Panc1 (cell line): Measurements from ENCODE around the gene ACLY. TPM values are rescaled to one million over a fixed set of nuclear protein-coding genes. Genes with fewer than 3 reads are reported as not detected.

Experiments used
- ATAC-seq: fragments of 200-7000 bp; cut with Tn5 transposase; 2 replicates; pipeline ENCODE4 v1.9.1; 2020; ENCODE audit warnings: mild to moderate bottlenecking, moderate library complexity
- BruUV-seq: library from RNA; stranded (reverse); fragments of 400-500 nt; replicated peaks from 2 replicates; lab custom pipeline; 2021; lab: Mats Ljungman, UMichigan
- CTCF ChIA-PET: fragments of 300-600 bp; sonication (Branson Sonifier 250); formaldehyde crosslinking; loops from one replicate; lab custom pipeline; 2022; ENCODE audit warnings: antibody characterized with exemption; lab: Charles Lee
- POLR2A ChIA-PET: fragments of 300-600 bp; sonication (Branson Sonifier 250); formaldehyde crosslinking; loops from one replicate; lab custom pipeline; 2022; ENCODE audit warnings: antibody characterized with exemption; lab: Charles Lee
- DNase-seq: peaks from one replicate; pipeline ENCODE4 v3.0.0-alpha.2; 2010; ENCODE audit warnings: low read depth, low spot score
- H3K27ac ChIP-seq: 2 replicates; pipeline ENCODE4 v1.5.1; 2011; ENCODE audit warnings: mild to moderate bottlenecking, low read length, inconsistent platforms
- H3K27me3 ChIP-seq: fragments of 200-500 bp; sonication (Bioruptor generic); 2 replicates; pipeline ENCODE4 v1.6.0; 2014; ENCODE audit warnings: low read length, inconsistent platforms; ENCODE audit not compliant: control insufficient read depth, insufficient read depth
- H3K36me3 ChIP-seq: fragments of 200-500 bp; sonication (Bioruptor generic); 2 replicates; pipeline ENCODE4 v1.5.1; 2014; ENCODE audit warnings: inconsistent platforms, mild to moderate bottlenecking, low read length, moderate library complexity; ENCODE audit not compliant: control insufficient read depth, insufficient read depth
- H3K4me1 ChIP-seq: 2 replicates; pipeline ENCODE4 v1.5.1; 2011; ENCODE audit warnings: inconsistent platforms, mild to moderate bottlenecking, low read length, moderate library complexity; ENCODE audit not compliant: control insufficient read depth, insufficient read depth
- H3K4me3 ChIP-seq, 2 experiments: 2 replicates each; pipeline ENCODE4 v1.5.1; 2011 to 2012; ENCODE audit warnings: low read depth in 2 of 2, low read length in 2 of 2, mild to moderate bottlenecking in 2 of 2, inconsistent platforms in 1 of 2, moderate library complexity in 1 of 2
- H3K9me3 ChIP-seq: fragments of 200-500 bp; sonication (Bioruptor generic); 2 replicates; pipeline ENCODE4 v1.5.1; 2014; ENCODE audit warnings: low read depth, mild to moderate bottlenecking, inconsistent platforms, low read length, moderate library complexity; ENCODE audit not compliant: control insufficient read depth, insufficient read depth
- POLR2AphosphoS5 ChIP-seq: IDR thresholded peaks from 2 replicates; pipeline ENCODE4 v1.6.1; 2012; ENCODE audit warnings: mild to moderate bottlenecking, low read depth, low read length, moderate library complexity
- SIN3A ChIP-seq: IDR thresholded peaks from 2 replicates; pipeline ENCODE4 v1.6.1; 2012; ENCODE audit warnings: low read depth, mild to moderate bottlenecking, low read length, moderate library complexity, borderline replicate concordance; ENCODE audit not compliant: insufficient read depth
- TCF7L2 ChIP-seq: IDR thresholded peaks from 2 replicates; pipeline ENCODE4 v1.6.1; 2011; ENCODE audit warnings: mild to moderate bottlenecking, low read depth, low read length, inconsistent platforms
- in situ Hi-C: cut with HindIII; loops from 2 replicates; pipeline ENCODE4 v1.10.0; 2016; ENCODE audit warnings: low sequenced_read_pairs, low pct_unique_long_range_greater_than_20kb
- intact Hi-C: fragments of 100-400 bp; cut with micrococcal nuclease; formaldehyde crosslinking; loops from one replicate; pipeline ENCODE4 v1.10.0; 2022; ENCODE audit not compliant: unreplicated experiment
- total RNA-seq: library from RNA; stranded (reverse); gene quantifications from one replicate; pipeline ENCODE4 v1.2.1, GENCODE V29; 2021; ENCODE audit not compliant: unreplicated experiment
- TF ChIP-seq, protein P1 (sequence below): fragments of 450-650 bp; IDR thresholded peaks from 2 replicates; pipeline ENCODE4 v1.5.1; 2017; ENCODE audit warnings: mild to moderate bottlenecking
- TF ChIP-seq, protein P2 (sequence below), 2 experiments: IDR thresholded peaks; 2 replicates each; pipeline ENCODE4 v1.6.1; 2011 to 2012; ENCODE audit warnings: low read depth in 2 of 2, control low read depth in 1 of 2, low read length in 1 of 2, mild to moderate bottlenecking in 1 of 2, moderate library complexity in 1 of 2; ENCODE audit not compliant: insufficient read depth in 1 of 2

Gene ACLY
- total RNA-seq, 1 experiment from 2014 or later, result 225 TPM

DNA sequence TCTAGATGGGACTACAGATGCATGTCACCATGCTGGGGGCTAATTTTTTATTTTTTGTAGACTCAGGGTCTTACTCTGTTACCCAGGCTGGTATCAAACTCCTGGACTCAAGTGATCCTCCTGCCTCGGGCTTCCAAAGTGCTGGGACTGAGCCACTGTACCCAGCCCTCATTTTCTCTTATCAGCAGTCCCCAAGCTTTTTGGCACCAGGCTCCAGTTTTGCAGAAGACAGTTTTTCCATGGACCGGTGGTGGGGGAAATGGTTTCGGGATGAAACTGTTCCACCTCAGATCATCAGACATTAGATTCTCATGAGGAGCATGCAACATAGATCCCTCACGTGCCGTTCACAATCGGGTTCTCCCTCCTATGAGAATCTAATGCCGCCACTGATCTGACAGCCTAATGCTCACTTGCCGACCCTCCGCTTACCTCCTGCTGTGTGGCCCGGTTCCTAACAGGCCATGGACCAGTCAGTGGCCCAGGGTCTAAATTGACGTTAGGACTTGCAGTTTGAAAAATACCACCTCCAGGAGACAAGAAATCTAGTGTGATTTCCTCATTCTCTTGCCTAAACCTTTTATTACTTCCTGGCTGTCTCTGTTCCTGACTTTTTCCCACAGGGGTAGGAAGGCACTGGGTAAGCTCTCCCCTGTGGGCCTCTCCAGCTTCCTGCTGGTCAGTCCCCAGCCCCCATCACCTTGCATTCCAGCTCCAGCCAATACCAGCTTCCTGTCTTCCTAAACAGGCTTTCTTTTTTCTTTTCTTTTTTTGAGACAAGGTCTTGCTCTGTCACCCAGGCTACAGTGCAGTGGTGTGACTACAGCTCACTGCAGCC lies 38.5 kb upstream of the ACLY start:
- CTCF ChIA-PET, result interaction anchor here (1.0 kb wide), 1 partner anchor 27 kb away, joined by 3 read pairs; the partner anchor contains the start of gene ODAD4
- Histone ChIP-seq H3K36me3 (no peaks in the 10 kb centered on the region), H3K4me3 (no peak overlapping the region), H3K27ac (no peak overlapping the region), H3K27me3 (no peaks in the 10 kb centered on the region), H3K4me1 (no peaks in the 10 kb centered on the region; the same call in 1 of the 2 replicates), H3K9me3 (no peaks in the 10 kb centered on the region)
- intact Hi-C loops (no loop called here), in situ Hi-C loops (no loop called here)
- TF ChIP-seq, protein P1, sequence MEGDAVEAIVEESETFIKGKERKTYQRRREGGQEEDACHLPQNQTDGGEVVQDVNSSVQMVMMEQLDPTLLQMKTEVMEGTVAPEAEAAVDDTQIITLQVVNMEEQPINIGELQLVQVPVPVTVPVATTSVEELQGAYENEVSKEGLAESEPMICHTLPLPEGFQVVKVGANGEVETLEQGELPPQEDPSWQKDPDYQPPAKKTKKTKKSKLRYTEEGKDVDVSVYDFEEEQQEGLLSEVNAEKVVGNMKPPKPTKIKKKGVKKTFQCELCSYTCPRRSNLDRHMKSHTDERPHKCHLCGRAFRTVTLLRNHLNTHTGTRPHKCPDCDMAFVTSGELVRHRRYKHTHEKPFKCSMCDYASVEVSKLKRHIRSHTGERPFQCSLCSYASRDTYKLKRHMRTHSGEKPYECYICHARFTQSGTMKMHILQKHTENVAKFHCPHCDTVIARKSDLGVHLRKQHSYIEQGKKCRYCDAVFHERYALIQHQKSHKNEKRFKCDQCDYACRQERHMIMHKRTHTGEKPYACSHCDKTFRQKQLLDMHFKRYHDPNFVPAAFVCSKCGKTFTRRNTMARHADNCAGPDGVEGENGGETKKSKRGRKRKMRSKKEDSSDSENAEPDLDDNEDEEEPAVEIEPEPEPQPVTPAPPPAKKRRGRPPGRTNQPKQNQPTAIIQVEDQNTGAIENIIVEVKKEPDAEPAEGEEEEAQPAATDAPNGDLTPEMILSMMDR, result no peak
- no peak for TF ChIP-seq POLR2AphosphoS5
- TF ChIP-seq, protein P2, sequence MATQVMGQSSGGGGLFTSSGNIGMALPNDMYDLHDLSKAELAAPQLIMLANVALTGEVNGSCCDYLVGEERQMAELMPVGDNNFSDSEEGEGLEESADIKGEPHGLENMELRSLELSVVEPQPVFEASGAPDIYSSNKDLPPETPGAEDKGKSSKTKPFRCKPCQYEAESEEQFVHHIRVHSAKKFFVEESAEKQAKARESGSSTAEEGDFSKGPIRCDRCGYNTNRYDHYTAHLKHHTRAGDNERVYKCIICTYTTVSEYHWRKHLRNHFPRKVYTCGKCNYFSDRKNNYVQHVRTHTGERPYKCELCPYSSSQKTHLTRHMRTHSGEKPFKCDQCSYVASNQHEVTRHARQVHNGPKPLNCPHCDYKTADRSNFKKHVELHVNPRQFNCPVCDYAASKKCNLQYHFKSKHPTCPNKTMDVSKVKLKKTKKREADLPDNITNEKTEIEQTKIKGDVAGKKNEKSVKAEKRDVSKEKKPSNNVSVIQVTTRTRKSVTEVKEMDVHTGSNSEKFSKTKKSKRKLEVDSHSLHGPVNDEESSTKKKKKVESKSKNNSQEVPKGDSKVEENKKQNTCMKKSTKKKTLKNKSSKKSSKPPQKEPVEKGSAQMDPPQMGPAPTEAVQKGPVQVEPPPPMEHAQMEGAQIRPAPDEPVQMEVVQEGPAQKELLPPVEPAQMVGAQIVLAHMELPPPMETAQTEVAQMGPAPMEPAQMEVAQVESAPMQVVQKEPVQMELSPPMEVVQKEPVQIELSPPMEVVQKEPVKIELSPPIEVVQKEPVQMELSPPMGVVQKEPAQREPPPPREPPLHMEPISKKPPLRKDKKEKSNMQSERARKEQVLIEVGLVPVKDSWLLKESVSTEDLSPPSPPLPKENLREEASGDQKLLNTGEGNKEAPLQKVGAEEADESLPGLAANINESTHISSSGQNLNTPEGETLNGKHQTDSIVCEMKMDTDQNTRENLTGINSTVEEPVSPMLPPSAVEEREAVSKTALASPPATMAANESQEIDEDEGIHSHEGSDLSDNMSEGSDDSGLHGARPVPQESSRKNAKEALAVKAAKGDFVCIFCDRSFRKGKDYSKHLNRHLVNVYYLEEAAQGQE (IDR thresholded peaks at IDR 0.05; ENCODE audit: insufficient read depth in 1 of 2, low read depth in 2 of 2, low read length in 1 of 2), result no peak
- no peak for TF ChIP-seq SIN3A
- no peak for TF ChIP-seq TCF7L2
- POLR2A ChIA-PET, result no interaction called here
- no peak for DNase-seq
- ATAC-seq, result no peak
- no TSS peak for BruUV-seq

DNA sequence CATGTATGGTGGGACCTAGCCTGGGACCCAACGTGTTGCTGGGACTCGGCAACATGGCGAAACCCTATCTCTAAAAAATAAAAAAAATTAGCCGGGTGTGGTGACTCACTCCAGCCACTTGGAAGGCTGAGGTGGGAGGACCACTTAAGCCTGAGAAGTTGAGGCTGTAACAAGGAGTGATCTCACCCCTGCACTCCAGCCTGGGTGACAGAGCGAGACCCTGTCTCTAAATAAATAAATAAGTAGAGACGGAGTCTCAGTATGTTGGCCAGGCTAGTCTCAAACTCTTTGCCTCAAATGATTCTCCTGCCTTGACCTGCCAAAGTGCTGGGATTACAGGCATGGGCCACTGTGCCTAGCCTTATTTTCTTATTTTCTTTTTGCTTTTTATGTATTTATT lies 37.8 kb upstream of the ACLY start:
- no peaks in the 10 kb centered on the region for H3K27me3 ChIP-seq
- in situ Hi-C loops, result no loop called here
- CTCF ChIA-PET, result no interaction called here
- H3K9me3 ChIP-seq, result no peaks in the 10 kb centered on the region
- POLR2A ChIA-PET, result no interaction called here
- no peak overlapping the region for H3K4me3 ChIP-seq
- no peaks in the 10 kb centered on the region for H3K36me3 ChIP-seq
- BruUV-seq, result no TSS peak
- ATAC-seq (no peak), DNase-seq (no peak)
- no peak overlapping the region for H3K27ac ChIP-seq
- intact Hi-C loops, result no loop called here
- TF ChIP-seq POLR2AphosphoS5 (no peak), TCF7L2 (no peak), SIN3A (no peak)
- TF ChIP-seq, protein P1, result no peak
- TF ChIP-seq, protein P2 (IDR thresholded peaks at IDR 0.05; ENCODE audit: insufficient read depth in 1 of 2, low read depth in 2 of 2, low read length in 1 of 2), result no peak
- no peaks in the 10 kb centered on the region; the same call in 1 of the 2 replicates for H3K4me1 ChIP-seq
